HepG2 (cell line): ENCODE data around the gene SNRNP48. TPM values are rescaled to one million over a fixed set of nuclear protein-coding genes. Genes with fewer than 3 reads are reported as not detected.

Experiments used
- AGO1 ChIP-seq: fragments of 200-400 bp; formaldehyde crosslinking; IDR thresholded peaks from 2 replicates; pipeline ENCODE4 v1.6.1; 2017; ENCODE audit warnings: mild to moderate bottlenecking, low read depth, low read length, moderate library complexity; ENCODE audit not compliant: poor library complexity, severe bottlenecking
- ATRX ChIP-seq: sonication (generic); formaldehyde crosslinking; IDR thresholded peaks from 2 replicates; pipeline ENCODE4 v1.4.0; 2020; ENCODE audit warnings: missing genetic modification reagents, borderline replicate concordance
- CBFB ChIP-seq: sonication (generic); formaldehyde crosslinking; IDR thresholded peaks from 2 replicates; pipeline ENCODE4 v1.4.0; 2020; ENCODE audit warnings: missing genetic modification reagents
- CBX5 ChIP-seq: sonication (generic); formaldehyde crosslinking; IDR thresholded peaks from 2 replicates; pipeline ENCODE4 v1.4.0; 2020; ENCODE audit warnings: missing genetic modification reagents, borderline replicate concordance
- CHCHD3 ChIP-seq: sonication (generic); formaldehyde crosslinking; IDR thresholded peaks from 2 replicates; pipeline ENCODE4 v1.8.0; 2022; ENCODE audit warnings: mild to moderate bottlenecking, missing genetic modification reagents, moderate library complexity
- FOXA1 ChIP-seq, 2 experiments: fragments of 450-650 bp in 1 of 2; sonication (generic) in 1 of 2; formaldehyde crosslinking in 1 of 2; IDR thresholded peaks; 2 replicates each; pipeline versions ENCODE4 v1.4.0 to v1.6.1; 2016 to 2020; ENCODE audit warnings: missing genetic modification reagents in 1 of 2
- GTF2F1 ChIP-seq: fragments of 150-350 bp; IDR thresholded peaks from 2 replicates; pipeline ENCODE4 v1.6.1; 2014; ENCODE audit warnings: low read length
- GTF3A ChIP-seq: sonication (generic); formaldehyde crosslinking; conservative IDR thresholded peaks from 2 replicates; pipeline ENCODE4 v1.4.0; 2020; ENCODE audit warnings: mild to moderate bottlenecking, missing genetic modification reagents
- HDAC1 ChIP-seq: sonication (generic); formaldehyde crosslinking; IDR thresholded peaks from 2 replicates; pipeline ENCODE4 v1.5.1; 2020; ENCODE audit warnings: mild to moderate bottlenecking, missing genetic modification reagents
- ISX ChIP-seq: sonication (generic); formaldehyde crosslinking; conservative IDR thresholded peaks from 2 replicates; pipeline ENCODE4 v1.5.0; 2020; ENCODE audit warnings: missing genetic modification reagents
- MATR3 ChIP-seq: sonication (generic); formaldehyde crosslinking; IDR thresholded peaks from 2 replicates; pipeline ENCODE4 v1.4.0; 2020; ENCODE audit warnings: missing genetic modification reagents
- NFE2L1 ChIP-seq: sonication (generic); formaldehyde crosslinking; IDR thresholded peaks from 2 replicates; pipeline ENCODE4 v1.4.0; 2020; ENCODE audit warnings: missing genetic modification reagents, mild to moderate bottlenecking, borderline replicate concordance
- NFE2L2 ChIP-seq: fragments of 150-350 bp; IDR thresholded peaks from 2 replicates; pipeline ENCODE4 v1.6.1; 2014; ENCODE audit warnings: low read length
- NR2C2 ChIP-seq: sonication (generic); formaldehyde crosslinking; IDR thresholded peaks from 2 replicates; pipeline ENCODE4 v1.4.0; 2020; ENCODE audit warnings: missing genetic modification reagents, mild to moderate bottlenecking, moderate library complexity, borderline replicate concordance
- RXRB ChIP-seq: IDR thresholded peaks from 2 replicates; pipeline ENCODE4 v1.6.1; 2016; ENCODE audit warnings: borderline replicate concordance, missing genetic modification reagents, missing compliant biosample characterization
- SALL1 ChIP-seq: sonication (generic); formaldehyde crosslinking; IDR thresholded peaks from 2 replicates; pipeline ENCODE4 v1.8.0; 2022; ENCODE audit warnings: mild to moderate bottlenecking, missing genetic modification reagents
- SAP130 ChIP-seq: IDR thresholded peaks from 2 replicates; pipeline ENCODE4 v1.6.1; 2016; ENCODE audit warnings: low read depth
- SRSF1 ChIP-seq: fragments of 200-400 bp; formaldehyde crosslinking; optimal IDR thresholded peaks from 2 replicates; pipeline ENCODE3; 2017; ENCODE audit warnings: mild to moderate bottlenecking, low read depth, low read length, moderate library complexity
- TMF1 ChIP-seq: sonication (generic); formaldehyde crosslinking; IDR thresholded peaks from 2 replicates; pipeline ENCODE4 v1.8.1; 2022; ENCODE audit warnings: low read depth, missing genetic modification reagents
- ZBTB7B ChIP-seq: sonication (generic); formaldehyde crosslinking; IDR thresholded peaks from 2 replicates; pipeline ENCODE4 v1.4.0; 2020; ENCODE audit warnings: missing genetic modification reagents
- ZNF160 ChIP-seq: sonication (generic); formaldehyde crosslinking; IDR thresholded peaks from 2 replicates; pipeline ENCODE4 v1.8.0; 2022; ENCODE audit warnings: mild to moderate bottlenecking, inconsistent platforms, missing genetic modification reagents
- ZNF180 ChIP-seq: sonication (generic); formaldehyde crosslinking; IDR thresholded peaks from 2 replicates; pipeline ENCODE4 v1.4.0; 2020; ENCODE audit warnings: low read depth, missing genetic modification reagents, borderline replicate concordance
- ZNF24 ChIP-seq: fragments of 450-650 bp; IDR thresholded peaks from 2 replicates; pipeline ENCODE4 v1.6.1; 2017; ENCODE audit warnings: antibody characterized with exemption, mild to moderate bottlenecking
- ZNF329 ChIP-seq: sonication (generic); formaldehyde crosslinking; IDR thresholded peaks from 2 replicates; pipeline ENCODE4 v1.9.0; 2021; ENCODE audit warnings: low read depth, mild to moderate bottlenecking, missing genetic modification reagents
- ZNF451 ChIP-seq: sonication (generic); formaldehyde crosslinking; IDR thresholded peaks from 2 replicates; pipeline ENCODE4 v1.5.0; 2020; ENCODE audit warnings: mild to moderate bottlenecking, missing genetic modification reagents
- ZNF607 ChIP-seq: sonication (generic); formaldehyde crosslinking; IDR thresholded peaks from 2 replicates; pipeline ENCODE4 v1.5.1; 2020; ENCODE audit warnings: missing genetic modification reagents, mild to moderate bottlenecking, borderline replicate concordance
- ZNF816 ChIP-seq: sonication (generic); formaldehyde crosslinking; IDR thresholded peaks from 2 replicates; pipeline ENCODE4 v1.8.0; 2022; ENCODE audit warnings: missing genetic modification reagents, mild to moderate bottlenecking, borderline replicate concordance
- ZSCAN29 ChIP-seq: sonication (generic); formaldehyde crosslinking; conservative IDR thresholded peaks from 2 replicates; pipeline ENCODE4 v1.4.0; 2020; ENCODE audit warnings: mild to moderate bottlenecking, missing genetic modification reagents
- polyA plus RNA-seq, 8 experiments: library from polyadenylated mRNA; depleted of rRNA in 3 of 8; stranded (reverse) in 7 of 8; unstranded in 1 of 8; fragments of >200 nt; fragmentation: Illumina TruSeq in 4 of 8; extraction: Trizol in 4 of 8; gene quantifications; 2 replicates each; pipeline versions ENCODE4 v1.2.1 to v1.2.3, GENCODE V29; 2011 to 2016; ENCODE audit warnings: low read depth in 4 of 8, missing spikeins in 1 of 8, mixed read lengths in 1 of 8; ENCODE audit not compliant: insufficient read depth in 1 of 8
- total RNA-seq, 5 experiments: library from RNA; depleted of rRNA; stranded (reverse); fragments of >200 nt; fragmentation: Illumina TruSeq; extraction: Trizol; gene quantifications; 2 replicates each; pipeline ENCODE4 v1.2.3, GENCODE V29; 2016; ENCODE audit warnings: low read depth in 1 of 5
- TF ChIP-seq, protein P1 (sequence below): sonication (generic); formaldehyde crosslinking; IDR thresholded peaks from 2 replicates; pipeline ENCODE4 v1.4.0; 2020; ENCODE audit warnings: missing genetic modification reagents, borderline replicate concordance
- TF ChIP-seq, protein P2 (sequence below): sonication (generic); formaldehyde crosslinking; IDR thresholded peaks from 2 replicates; pipeline ENCODE4 v1.5.0; 2020; ENCODE audit warnings: missing genetic modification reagents

Gene SNRNP48
- total and polyA plus RNA-seq, 2 of the 13 experiments (the other 11 are each of a cell fraction or from before 2014, with no cell fraction given): 17.5 to 47.5 TPM

DNA sequence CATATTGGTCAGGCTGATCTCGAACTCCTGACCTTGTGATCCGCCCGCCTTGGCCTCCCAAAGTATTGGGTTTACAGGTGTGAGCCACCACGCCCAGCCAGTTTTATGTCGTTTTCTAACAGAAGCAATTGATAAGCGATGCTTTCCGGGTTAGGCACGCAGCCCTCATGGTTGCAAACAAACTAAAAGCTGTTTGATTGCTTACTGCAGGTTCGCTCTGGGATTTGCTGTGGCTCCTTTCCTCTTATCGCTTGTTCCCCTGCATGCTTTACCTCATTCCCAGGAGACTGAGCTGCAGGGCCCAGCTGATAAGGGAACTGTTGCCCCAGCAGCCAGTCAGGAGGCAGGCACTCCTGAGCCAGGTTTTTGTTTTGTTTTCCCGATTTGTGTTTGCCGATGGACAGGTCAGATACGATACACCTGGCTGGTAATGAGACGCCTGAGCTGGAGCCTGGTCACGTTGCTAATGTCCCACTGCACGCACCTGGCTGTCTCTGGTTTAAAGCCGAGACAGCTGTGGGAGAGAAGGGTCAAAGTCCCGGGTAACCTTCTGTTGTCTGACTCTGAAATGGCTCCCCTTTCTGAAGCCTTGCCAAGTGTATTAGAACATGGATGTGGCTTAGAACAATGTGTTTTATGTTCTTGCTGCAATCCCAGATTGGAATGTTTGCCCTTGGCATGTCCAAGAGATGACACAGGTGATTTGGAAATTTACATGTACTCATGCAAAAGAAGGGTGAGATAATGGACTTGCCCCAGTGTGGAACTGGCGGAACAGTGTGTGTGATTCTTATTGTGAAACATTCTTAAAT, 28.6 kb upstream of the SNRNP48 start (continued):
- TF ChIP-seq AGO1 (no peak), SAP130 (CRISPR knock-in tag) (peak; percentile 99), ZNF451 (peak; percentile 75; the same call in 1 of the 2 replicates), ISX (no peak), ZNF329 (no peak), NFE2L1 (CRISPR knock-in tag) (no peak), ZSCAN29 (CRISPR knock-in tag) (peak; percentile 97), SALL1 (peak; percentile 100), RXRB (CRISPR knock-in tag) (peak; percentile 87), TMF1 (CRISPR knock-in tag) (peak; percentile 81), FOXA1 (IDR thresholded peaks at IDR 0.05) (no peak), FOXA1 (CRISPR knock-in tag; IDR thresholded peaks at IDR 0.05) (peak; percentile 68; the same call in 1 of the 2 replicates), CHCHD3 (no peak), ZBTB7B (CRISPR knock-in tag) (peak; percentile 75), ZNF607 (peak; percentile 88; the same call in 1 of the 2 replicates), ZNF160 (CRISPR knock-in tag) (peak; percentile 80), CBX5 (CRISPR knock-in tag) (peak; percentile 81; the same call in 1 of the 2 replicates), ZNF180 (CRISPR knock-in tag) (no peak), GTF2F1 (no peak), SRSF1 (no peak), MATR3 (no peak), ATRX (CRISPR knock-in tag) (no peak), NR2C2 (CRISPR knock-in tag) (peak; percentile 68), ZNF24 (no peak), CBFB (CRISPR knock-in tag) (peak; percentile 83; the same call in 1 of the 2 replicates), ZNF816 (CRISPR knock-in tag) (peak; percentile 96), GTF3A (CRISPR knock-in tag) (peak; percentile 55; the same call in 1 of the 2 replicates), NFE2L2 (peak; percentile 54; the same call in 1 of the 2 replicates), HDAC1 (CRISPR knock-in tag) (peak; percentile 100)
- TF ChIP-seq, protein P1, sequence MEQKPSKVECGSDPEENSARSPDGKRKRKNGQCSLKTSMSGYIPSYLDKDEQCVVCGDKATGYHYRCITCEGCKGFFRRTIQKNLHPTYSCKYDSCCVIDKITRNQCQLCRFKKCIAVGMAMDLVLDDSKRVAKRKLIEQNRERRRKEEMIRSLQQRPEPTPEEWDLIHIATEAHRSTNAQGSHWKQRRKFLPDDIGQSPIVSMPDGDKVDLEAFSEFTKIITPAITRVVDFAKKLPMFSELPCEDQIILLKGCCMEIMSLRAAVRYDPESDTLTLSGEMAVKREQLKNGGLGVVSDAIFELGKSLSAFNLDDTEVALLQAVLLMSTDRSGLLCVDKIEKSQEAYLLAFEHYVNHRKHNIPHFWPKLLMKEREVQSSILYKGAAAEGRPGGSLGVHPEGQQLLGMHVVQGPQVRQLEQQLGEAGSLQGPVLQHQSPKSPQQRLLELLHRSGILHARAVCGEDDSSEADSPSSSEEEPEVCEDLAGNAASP (CRISPR knock-in tag): no peak; the same call in none of the 2 replicates
- TF ChIP-seq, protein P2, sequence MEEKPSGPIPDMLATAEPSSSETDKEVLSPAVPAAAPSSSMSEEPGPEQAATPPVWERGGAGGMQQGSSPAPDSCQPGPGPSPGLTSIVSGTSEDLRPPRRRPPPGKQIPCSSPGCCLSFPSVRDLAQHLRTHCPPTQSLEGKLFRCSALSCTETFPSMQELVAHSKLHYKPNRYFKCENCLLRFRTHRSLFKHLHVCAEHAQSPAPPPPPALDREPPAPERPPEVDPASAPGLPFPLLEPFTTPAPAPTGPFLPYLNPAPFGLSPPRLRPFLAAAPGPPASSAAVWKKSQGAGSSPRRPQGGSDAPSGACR (CRISPR knock-in tag): peak; percentile 68; the same call in 1 of the 2 replicates
